ENCODE measurements around the gene CSNK2B.

DNA sequence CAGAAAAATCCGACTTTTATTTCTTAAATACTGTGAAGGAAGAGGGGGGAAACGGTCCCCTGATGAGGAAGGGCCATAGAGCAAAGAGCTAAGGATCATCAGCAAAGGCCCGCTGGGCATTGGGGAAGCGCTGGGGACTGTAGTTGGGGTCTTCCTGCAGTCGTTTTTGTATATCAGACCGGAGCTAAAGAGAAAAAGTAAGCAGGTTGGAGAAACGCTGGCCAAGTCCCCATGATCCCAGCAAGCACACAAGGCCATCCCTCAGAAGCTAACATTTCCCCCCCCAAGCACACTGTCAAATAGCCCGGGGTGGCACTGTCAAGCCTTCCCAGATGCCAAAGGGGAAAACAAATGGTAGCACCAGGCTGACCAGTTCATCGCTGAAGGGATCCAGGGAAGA is 26.8 kb upstream of the CSNK2B start:
- TF ChIP-seq, protein P1, sequence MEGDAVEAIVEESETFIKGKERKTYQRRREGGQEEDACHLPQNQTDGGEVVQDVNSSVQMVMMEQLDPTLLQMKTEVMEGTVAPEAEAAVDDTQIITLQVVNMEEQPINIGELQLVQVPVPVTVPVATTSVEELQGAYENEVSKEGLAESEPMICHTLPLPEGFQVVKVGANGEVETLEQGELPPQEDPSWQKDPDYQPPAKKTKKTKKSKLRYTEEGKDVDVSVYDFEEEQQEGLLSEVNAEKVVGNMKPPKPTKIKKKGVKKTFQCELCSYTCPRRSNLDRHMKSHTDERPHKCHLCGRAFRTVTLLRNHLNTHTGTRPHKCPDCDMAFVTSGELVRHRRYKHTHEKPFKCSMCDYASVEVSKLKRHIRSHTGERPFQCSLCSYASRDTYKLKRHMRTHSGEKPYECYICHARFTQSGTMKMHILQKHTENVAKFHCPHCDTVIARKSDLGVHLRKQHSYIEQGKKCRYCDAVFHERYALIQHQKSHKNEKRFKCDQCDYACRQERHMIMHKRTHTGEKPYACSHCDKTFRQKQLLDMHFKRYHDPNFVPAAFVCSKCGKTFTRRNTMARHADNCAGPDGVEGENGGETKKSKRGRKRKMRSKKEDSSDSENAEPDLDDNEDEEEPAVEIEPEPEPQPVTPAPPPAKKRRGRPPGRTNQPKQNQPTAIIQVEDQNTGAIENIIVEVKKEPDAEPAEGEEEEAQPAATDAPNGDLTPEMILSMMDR (conservative IDR thresholded peaks at IDR 0.05; ENCODE audit: low read depth, low read length) = no peak
- no peak for TF ChIP-seq EZH2 (IDR thresholded peaks at IDR 0.05; ENCODE audit: low read length, unreplicated experiment)
